Tibial artery (tissue), 4 donors: ENCODE results near the gene SPEM1.
A peak's percentile ranks its signal among the peaks of the same experiment; 100 is the strongest.

Experiments
- DNase-seq, 2 donors: peaks; one replicate each; pipeline ENCODE4 v3.0.0-alpha.2; 2019
- H3K27ac ChIP-seq, 2 donors: fragments of 200-600 bp; sonication (generic) in 1 of 2; 1 replicate in 1 of 2; 2 replicates in 1 of 2; pipeline ENCODE4 v1.5.1; 2018 to 2019; ENCODE audit warnings: mild to moderate bottlenecking in 1 of 2
- H3K27me3 ChIP-seq, 2 donors: fragments of 200-600 bp; sonication (generic) in 1 of 2; one replicate each; pipeline versions ENCODE4 v1.5.1 to v1.6.0; 2016 to 2019
- H3K36me3 ChIP-seq, 3 donors: fragments of 200-600 bp; sonication (generic) in 2 of 3; one replicate each; pipeline ENCODE4 v1.5.1; 2016 to 2019; ENCODE audit warnings: mild to moderate bottlenecking in 2 of 3
- H3K4me1 ChIP-seq, 4 donors: fragments of 200-600 bp; sonication (generic) in 2 of 4; 1 replicate in 3 of 4; 2 replicates in 1 of 4; pipeline ENCODE4 v1.5.1; 2016 to 2019
- H3K4me3 ChIP-seq, 2 donors: fragments of 200-600 bp; sonication (generic) in 1 of 2; 1 replicate in 1 of 2; 2 replicates in 1 of 2; pipeline ENCODE4 v1.5.1; 2018 to 2019; ENCODE audit warnings: mild to moderate bottlenecking in 2 of 2
- H3K9me3 ChIP-seq, 3 donors: fragments of 200-600 bp; sonication (generic) in 1 of 3; one replicate each; pipeline ENCODE4 v1.5.1; 2016 to 2019
- intact Hi-C: fragments of 100-400 bp; cut with DNase I; formaldehyde crosslinking; loops from one replicate; pipeline ENCODE4 v1.15.0; 2023; ENCODE audit warnings: low total_unique reads
- TF ChIP-seq, protein P1 (sequence below), 2 experiments: fragments of 200-600 bp in 1 of 2; fragments of 450-650 bp in 1 of 2; IDR thresholded peaks; one replicate each; pipeline ENCODE4 v1.5.1; 2017 to 2019; ENCODE audit warnings: antibody characterized with exemption in 2 of 2, mild to moderate bottlenecking in 1 of 2, moderate library complexity in 1 of 2

The SPEM1 gene

DNA sequence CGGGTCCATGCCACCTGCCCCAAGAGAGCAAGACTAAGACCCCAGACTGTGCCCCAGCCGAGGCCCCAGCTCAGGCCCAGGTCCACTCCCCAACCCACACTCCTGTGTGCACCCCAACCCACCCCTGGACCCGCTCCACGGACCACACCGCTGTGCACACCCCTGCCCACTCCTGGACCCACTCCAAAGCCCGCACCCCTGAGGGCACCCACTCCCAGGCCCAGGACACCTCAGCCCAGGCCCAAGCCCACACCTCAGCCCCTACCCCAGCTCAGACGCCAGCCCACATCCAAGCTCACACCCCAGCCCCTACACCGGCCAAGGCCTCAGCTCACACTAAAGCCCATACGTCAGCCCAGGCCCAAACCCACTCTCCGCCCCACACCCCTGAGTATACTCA, 9.6 kb downstream of the SPEM1 start:
- intact Hi-C loops, result no loop called here
- H3K9me3 ChIP-seq, result no peaks in the 10 kb centered on the region
- DNase-seq, result no peak

DNA sequence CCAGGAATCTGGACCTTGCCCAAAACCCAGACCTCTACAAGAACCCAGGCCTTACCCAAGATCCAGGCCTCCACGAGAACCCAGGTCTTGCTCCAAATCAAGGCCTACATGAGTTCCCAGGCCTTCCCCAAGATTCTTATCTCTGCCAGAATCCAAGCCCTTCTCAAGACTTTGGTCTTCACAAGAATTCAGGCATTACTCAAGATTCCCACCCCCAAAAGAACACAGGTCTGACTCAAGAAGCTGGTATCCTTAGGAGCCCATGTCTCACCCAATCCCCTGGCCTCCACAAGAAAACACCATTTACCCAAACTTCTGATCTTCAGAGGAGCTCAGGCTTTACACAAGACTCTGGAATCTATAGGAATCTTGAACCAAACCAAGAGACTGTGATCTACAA, 11.1 kb downstream of the SPEM1 start:
- H3K27me3 ChIP-seq, result no peaks in the 10 kb centered on the region
- no peak overlapping the region for H3K4me3 ChIP-seq
- no peak for DNase-seq
- intact Hi-C loops, result no loop called here
- H3K27ac ChIP-seq, result no peak overlapping the region
- no peaks in the 10 kb centered on the region for H3K9me3 ChIP-seq
- H3K4me1 ChIP-seq, result peaks cover 0 to 13% (median 11%) of the 10 kb centered on the region in 4 donors
- H3K36me3 ChIP-seq, result no peaks in the 10 kb centered on the region
- TF ChIP-seq, protein P1, sequence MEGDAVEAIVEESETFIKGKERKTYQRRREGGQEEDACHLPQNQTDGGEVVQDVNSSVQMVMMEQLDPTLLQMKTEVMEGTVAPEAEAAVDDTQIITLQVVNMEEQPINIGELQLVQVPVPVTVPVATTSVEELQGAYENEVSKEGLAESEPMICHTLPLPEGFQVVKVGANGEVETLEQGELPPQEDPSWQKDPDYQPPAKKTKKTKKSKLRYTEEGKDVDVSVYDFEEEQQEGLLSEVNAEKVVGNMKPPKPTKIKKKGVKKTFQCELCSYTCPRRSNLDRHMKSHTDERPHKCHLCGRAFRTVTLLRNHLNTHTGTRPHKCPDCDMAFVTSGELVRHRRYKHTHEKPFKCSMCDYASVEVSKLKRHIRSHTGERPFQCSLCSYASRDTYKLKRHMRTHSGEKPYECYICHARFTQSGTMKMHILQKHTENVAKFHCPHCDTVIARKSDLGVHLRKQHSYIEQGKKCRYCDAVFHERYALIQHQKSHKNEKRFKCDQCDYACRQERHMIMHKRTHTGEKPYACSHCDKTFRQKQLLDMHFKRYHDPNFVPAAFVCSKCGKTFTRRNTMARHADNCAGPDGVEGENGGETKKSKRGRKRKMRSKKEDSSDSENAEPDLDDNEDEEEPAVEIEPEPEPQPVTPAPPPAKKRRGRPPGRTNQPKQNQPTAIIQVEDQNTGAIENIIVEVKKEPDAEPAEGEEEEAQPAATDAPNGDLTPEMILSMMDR (IDR thresholded peaks at IDR 0.05), result no peak

More for the DNA sequence above, 9.6 kb downstream of the SPEM1 start:
- peaks cover 0 to 1% (median under 1%) of the 10 kb centered on the region in 4 donors for H3K4me1 ChIP-seq
- TF ChIP-seq, protein P1 (IDR thresholded peaks at IDR 0.05), result no peak
- no peaks in the 10 kb centered on the region for H3K27me3 ChIP-seq
- H3K36me3 ChIP-seq, result no peaks in the 10 kb centered on the region
- H3K4me3 ChIP-seq, result no peak overlapping the region
- H3K27ac ChIP-seq, result no peak overlapping the region

DNA sequence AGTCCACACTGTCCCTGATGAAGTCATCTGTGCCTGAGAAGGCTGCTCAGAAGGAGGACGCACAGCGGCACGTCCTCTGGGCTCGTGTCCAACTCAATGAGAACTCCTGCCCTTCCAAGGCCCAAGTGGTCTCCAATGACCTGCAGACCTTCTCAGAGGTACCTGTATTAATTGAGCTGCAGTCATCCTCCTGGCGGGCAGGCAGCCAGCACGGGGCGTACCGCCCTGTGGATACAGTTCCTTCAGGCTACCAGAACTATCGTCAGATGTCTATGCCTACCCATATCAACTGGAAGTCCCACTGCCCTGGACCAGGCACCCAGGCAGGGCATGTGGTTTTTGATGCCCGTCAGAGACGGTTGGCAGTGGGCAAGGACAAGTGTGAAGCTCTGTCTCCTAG, 12.2 kb downstream of the SPEM1 start:
- intact Hi-C loops, result no loop called here
- TF ChIP-seq, protein P1 (IDR thresholded peaks at IDR 0.05), result no peak
- Histone ChIP-seq H3K4me1 (peaks cover 0 to 22% (median 21%) of the 10 kb centered on the region in 4 donors), H3K27me3 (peaks cover 0 to 1% of the 10 kb centered on the region in 2 donors), H3K4me3 (no peak overlapping the region), H3K27ac (no peak overlapping the region), H3K36me3 (no peaks in the 10 kb centered on the region), H3K9me3 (no peaks in the 10 kb centered on the region)
- DNase-seq, result no peak

DNA sequence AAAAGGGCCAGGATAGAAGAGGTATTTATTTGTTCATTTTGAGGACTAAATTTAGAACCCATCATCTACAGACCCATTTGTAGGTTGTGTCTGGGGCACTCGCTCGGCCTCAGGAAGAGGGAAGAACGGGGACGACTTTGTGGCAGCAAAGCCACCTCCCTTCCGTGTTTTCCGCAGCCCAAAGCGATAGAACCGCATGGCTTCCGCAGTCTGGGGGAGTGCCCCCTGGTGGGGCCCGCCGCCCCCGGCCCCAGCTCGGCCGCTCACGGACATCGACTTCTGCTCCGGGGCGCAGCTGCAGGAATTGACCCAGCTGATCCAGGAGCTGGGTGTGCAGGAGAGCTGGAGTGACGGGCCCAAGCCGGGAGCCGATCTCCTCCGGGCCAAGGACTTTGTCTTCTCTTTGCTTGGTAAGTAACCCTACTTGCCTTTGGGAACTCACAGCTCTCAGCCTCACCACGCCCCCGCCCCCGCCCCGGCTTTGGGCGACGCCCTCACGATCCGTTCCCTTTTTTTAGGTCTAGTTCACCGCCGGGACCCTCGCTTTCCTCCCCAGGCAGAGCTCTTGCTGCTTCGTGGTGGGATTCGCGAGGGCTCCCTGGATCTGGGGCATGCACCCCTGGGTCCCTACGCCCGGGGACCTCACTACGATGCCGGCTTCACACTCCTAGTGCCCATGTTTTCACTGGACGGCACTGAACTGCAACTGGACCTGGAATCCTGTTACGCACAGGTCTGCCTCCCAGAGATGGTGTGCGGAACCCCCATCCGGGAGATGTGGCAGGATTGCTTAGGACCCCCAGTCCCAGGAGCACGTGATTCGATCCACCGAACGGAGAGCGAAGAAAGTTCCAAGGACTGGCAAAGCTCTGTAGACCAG, 15.8 kb downstream of the SPEM1 start:
- Histone ChIP-seq H3K4me3 (peak overlapping the region; percentile 55 to 71), H3K9me3 (no peaks in the 10 kb centered on the region), H3K4me1 (peaks cover 0 to 56% (median 47%) of the 10 kb centered on the region in 4 donors), H3K36me3 (no peaks in the 10 kb centered on the region), H3K27ac (peak overlapping the region; percentile 59 to 65), H3K27me3 (peaks cover 3 to 36% of the 10 kb centered on the region in 2 donors)
- intact Hi-C loops, result loop anchor here (5.0 kb wide), 3 partner anchors 41 to 126 kb away; partner anchors contain the start of genes KCTD11, SENP3 and ZBTB4
- DNase-seq, result no peak
- TF ChIP-seq, protein P1 (IDR thresholded peaks at IDR 0.05), result no peak

DNA sequence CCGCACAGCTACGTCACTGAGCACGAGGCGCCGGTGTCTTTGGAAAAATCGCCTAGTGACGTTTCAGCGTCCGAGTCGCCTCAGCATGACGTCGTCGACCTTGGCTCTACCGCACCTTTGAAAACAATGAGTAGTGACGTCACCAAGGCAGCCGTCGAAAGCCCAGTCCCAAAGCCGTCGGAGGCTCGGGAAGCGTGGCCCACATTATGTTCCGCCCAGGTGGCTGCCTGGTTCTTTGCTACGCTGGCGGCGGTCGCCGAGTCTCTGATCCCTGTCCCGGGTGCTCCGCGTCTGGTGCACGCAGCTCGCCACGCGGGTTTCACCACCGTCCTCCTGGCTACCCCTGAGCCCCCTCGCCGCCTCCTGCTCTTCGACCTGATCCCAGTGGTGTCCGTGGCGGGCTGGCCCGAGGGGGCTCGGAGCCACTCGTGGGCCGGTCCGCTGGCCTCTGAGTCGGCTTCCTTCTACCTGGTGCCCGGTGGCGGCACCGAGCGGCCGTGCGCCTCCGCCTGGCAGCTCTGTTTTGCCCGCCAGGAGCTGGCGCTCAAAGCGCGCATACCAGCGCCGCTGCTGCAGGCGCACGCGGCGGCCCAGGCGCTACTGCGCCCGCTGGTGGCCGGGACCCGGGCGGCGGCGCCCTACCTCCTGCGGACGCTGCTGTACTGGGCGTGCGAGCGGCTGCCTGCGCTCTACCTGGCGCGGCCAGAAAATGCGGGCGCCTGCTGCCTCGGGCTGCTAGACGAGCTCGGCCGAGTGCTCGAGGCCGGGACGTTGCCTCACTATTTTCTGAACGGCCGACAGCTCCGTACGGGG, 16.6 kb downstream of the SPEM1 start:
- Histone ChIP-seq H3K36me3 (no peaks in the 10 kb centered on the region), H3K4me1 (peaks cover 0 to 60% (median 48%) of the 10 kb centered on the region in 4 donors), H3K9me3 (no peaks in the 10 kb centered on the region), H3K27me3 (peaks cover 3 to 45% of the 10 kb centered on the region in 2 donors), H3K4me3 (peak overlapping the region; percentile 55 to 71), H3K27ac (peak overlapping the region; percentile 59 to 61)
- intact Hi-C loops, result loop anchor here (5.0 kb wide), 3 partner anchors 41 to 126 kb away; partner anchors contain the start of genes KCTD11, SENP3 and ZBTB4
- peak; percentile 58 to 88 for DNase-seq
- TF ChIP-seq, protein P1 (IDR thresholded peaks at IDR 0.05), result peak; percentile 86 to 88
